ENCODE data around the gene ZNF107.

GRCh38 chr7:64736575-64736974, 70.6 kb downstream of the ZNF107 start:
- no peak for TF ChIP-seq CTCF (IDR thresholded peaks at IDR 0.05 in 4 of 5, conservative IDR thresholded peaks at IDR 0.05 in 1 of 5)
- no peak for TF ChIP-seq POLR2A (IDR thresholded peaks at IDR 0.05)
